Thyroid gland (tissue), 4 donors: ENCODE data around the gene ETV6.

Experiments used
- CTCF ChIP-seq, 6 experiments: fragments of 200-600 bp in 3 of 6; fragments of 450-650 bp in 3 of 6; sonication (generic) in 3 of 6; IDR thresholded peaks; one replicate each; pipeline ENCODE4 v1.5.1; 2016 to 2019; ENCODE audit warnings: antibody characterized with exemption in 6 of 6, mild to moderate bottlenecking in 2 of 6, inconsistent platforms in 1 of 6, moderate library complexity in 1 of 6
- POLR2A ChIP-seq, 2 donors: fragments of 450-650 bp; IDR thresholded peaks; one replicate each; pipeline ENCODE4 v1.6.1; 2017; ENCODE audit warnings: antibody characterized with exemption in 2 of 2, mild to moderate bottlenecking in 2 of 2, moderate library complexity in 1 of 2

GRCh38 chr12:11662369-11662768 is 12.9 kb downstream of the ETV6 start:
- TF ChIP-seq POLR2A (IDR thresholded peaks at IDR 0.05) (no peak), CTCF (IDR thresholded peaks at IDR 0.05) (no peak)
